Hematopoietic multipotent progenitor cell treated with erythropoietin and hydrocortisone succinate and interleukin-3 and kit ligand, for 6 days (in vitro differentiated cells): ENCODE measurements around the gene UXT.
A peak's percentile ranks its signal among the peaks of the same experiment; 100 is the strongest.

ENCODE experiments used
- DNase-seq: peaks from one replicate; pipeline ENCODE4 v3.0.0-alpha.2; 2015

Gene UXT

DNA sequence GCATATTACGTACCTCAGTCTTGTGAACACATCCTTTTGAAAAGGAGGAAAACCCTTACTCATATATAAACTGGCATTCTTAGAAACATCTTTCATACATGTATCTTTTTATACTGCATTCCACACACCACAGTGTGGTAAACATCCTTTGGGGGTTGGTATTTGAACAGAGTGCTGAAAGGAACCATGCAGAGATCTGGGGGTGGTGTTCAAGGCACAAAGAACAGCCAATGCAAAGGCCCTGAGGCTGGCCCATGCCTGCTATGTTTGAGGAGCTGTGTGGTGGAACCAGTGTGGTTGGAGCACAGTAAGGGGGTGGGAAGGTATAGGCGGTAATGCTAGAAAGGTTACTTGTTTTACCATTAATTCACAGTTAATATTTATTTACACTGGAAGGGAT, 10.6 kb downstream of the UXT start:
- no peak for DNase-seq

DNA sequence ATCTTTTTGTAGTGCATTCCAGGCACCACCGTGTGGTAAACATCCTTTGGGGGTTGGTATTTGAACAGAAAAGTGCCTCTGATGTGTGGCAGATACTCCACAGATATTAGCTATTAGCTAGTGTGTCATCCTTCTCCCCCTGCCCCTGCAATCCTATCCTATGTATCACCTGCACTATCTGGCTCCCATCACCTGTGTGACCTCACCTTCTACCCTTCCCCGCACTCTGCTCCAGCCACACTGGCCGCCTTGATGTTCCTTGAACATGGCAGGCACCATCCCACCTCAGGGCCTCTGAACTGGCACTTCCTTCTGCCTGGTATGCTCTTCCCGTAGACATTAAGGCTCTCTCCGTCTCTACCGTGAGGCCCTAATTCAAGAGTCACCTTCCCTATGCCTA, 12.3 kb downstream of the UXT start:
- no peak for DNase-seq

DNA sequence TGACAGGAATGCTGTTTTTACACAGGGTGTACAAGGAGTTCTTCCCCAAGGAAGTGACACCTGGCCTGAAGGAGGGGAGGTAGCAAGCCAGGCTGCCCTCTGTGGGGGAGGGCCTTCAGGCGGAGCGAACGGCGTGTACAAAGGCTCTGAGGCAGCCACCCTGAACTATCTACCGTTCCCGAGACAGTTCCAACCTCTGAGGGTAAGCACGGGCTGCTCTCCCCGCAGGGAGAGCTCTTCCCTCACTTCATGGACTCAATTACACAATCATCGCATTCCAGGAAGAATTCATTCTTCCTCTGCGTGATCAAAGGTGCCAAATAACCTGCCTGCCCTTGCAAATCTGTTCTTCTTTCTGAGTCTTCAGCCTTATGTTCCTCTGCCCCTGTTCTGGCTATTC, 13.4 kb downstream of the UXT start:
- no peak for DNase-seq

DNA sequence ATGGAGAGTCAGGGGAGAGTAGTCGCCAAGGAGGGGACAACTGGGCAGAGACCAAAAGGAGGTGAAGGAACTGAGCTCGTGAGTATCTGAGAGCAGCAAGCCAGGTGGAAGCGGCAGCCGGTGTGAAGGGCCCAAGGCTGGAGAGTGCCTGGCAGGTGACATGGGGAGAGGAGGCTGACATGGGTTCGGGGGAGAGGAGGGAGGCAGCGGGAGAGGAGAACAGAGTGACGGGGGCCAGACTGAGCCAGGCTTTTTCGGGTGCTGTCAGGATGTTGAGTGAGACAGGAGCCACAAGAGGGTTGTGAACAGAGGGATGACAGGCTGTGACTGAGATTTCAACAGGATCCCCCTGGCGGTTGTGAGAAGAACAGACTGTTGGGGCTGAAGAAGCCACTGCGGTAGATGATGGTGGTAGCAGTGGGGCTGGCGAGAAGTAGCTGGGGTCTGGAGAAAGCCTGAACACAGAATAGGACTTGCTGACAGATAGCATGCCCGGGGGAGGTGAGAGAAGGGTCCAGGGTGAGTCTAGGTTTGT, 14.4 kb downstream of the UXT start:
- DNase-seq: peak; percentile 27

DNA sequence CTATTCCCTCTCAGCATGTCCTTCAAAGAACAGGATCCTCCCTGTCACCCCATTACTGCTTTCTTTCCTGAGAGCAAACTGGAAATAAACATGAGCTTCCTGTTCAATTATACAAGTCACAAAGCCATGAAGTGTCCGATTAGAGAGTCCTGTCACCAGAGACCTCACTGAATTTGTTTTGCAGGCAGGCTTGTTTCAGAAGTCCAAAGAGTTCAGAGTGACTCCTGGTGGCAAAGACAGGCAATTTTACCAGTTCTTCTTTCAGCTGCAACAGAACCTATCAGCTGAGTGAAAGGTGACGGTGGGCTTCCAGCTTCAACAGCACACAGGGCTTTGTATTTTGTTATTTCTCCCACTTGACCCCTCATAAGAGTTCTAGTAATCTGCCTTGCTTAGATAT, 15.1 kb downstream of the UXT start:
- peak; percentile 63 for DNase-seq

DNA sequence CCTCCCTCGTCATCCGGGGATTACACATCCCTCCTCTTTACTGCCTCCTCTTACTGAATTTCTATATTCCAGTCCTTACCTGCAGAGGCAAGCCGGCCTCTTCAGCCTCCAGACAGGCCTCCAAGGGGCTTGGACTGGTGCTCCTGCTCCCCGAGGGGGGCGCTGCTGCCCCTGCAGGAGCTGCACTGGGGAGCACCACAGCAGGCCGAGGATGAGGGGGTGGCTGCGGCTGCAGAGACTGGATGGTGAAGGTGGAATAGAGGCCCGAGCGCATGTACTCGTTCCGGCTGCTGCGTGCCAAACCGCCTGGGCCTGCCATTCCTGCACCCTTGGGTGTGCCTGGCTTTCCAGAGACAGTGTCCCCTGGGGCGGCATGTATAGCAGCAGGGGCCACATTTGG, 20.2 kb downstream of the UXT start:
- DNase-seq: no peak

DNA sequence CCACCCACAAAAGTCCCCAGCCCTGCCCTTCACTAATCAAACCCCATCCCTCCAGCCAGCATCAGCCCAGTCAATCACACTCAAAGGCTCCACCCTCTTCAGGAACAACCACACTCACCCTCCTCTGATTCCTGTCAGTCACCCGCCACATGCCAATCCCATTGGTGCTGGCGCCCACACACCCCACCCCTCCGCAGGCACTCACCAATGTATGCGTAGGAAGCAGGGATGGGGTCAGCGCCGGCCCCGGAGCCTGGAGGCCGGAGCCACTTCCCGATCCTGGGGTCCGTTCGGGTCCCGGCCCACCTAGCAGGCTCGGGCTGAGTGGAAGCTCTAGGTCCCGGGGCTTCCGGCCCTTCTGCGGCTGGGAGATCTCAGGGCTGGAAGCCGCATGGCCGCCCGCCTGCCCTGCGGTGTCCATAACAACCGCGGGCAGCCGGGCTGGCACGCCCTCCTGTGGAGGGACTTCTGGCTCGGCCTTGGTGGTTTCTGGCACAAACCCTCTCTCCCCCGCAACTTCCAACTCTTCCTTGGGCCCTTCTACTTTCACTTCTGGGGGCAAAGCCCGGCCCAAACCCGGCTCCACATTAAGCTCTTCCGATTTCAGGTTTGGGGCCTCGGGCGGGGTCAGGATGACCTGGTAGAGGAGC, 21.3 kb downstream of the UXT start:
- peak; percentile 83 for DNase-seq

DNA sequence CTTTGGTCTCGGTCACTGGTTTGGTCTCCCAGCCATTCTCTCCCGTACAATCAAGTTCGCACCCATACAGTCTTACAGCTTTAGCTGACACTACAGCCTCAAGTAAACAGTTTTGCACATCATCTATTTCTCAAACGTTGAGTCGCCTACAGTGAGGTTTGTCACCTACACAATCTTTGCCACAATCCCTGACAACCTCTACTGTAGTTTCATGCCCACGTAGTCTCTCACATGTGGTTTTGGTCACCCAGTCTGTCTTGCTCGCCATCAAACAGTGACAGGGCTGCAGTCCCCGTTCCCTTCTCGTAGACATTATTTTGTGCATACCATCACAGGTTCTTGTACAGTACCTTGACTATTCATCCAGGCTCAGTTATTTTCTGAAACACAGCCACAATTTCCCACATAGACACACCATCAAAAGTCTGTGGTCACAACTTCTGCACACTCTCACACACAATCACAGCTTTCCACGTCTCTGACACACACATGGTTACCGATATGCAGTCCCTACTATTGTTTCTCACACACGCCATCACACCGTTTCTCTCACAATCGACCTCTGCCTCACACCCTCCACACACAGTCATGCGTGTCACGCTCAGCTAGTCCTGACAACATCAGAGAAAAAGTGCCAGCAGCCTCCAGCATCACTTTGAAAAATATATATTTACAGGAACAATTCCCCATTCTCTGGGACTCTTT, 24.0 kb downstream of the UXT start:
- DNase-seq: no peak

DNA sequence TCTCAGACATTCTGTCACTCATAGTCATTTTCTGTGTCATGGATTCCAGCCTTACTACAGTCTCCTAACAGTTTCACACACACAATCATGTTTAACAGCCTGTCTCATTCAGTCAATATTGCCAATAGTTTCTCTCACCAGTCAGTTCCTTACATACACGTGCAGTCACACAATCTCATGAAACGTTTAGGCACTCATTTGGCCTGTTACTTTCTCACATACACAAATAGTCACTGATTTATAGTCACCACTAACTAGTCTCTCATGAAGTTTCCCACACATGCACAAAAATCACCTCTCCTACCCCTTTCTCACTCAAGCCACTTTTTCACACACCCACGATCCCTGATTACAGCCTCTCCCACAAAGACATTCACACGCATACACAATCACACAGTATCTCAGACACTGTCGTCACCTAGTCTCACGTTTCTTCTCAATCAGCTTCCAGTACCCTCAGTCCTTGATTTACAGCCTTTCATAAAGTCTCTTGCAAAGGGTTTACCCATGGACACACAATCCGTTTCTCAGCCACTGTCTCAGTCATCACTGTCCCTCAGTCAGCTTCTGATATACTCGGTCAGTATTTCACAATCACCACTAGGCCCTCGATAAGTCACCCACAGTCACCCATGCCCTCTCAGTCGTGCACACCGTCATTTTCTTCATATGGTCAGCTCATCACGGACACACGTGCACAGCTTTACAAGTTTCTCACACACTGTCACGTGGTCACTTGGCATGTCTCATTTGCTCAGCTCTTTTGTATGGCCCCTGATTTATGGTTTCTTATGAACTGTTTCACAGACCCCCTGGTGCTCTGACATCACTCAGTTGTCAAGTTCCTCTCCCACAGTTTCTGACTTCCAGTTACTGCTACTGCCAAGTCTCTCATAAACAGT, 25.0 kb downstream of the UXT start:
- DNase-seq: no peak

DNA sequence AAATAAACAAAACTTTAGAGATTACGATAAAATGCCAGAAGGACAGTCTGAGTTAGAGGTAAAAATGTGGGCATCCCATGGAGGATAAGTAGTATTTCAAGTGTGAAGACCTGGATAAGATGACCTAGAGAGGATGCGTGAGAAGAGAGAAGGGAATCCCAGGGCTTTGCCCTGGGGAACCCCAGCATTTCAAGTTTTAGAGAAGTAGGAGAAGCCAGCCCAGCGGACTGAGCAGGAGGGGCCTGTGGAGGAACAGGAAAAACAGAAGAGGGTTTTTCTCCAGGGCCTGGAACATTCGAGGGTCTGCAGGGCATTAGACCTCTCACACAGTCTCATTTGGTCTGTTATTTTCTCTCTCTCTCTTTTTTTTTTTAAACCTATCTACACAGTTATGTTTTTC, 26.3 kb downstream of the UXT start:
- no peak for DNase-seq

DNA sequence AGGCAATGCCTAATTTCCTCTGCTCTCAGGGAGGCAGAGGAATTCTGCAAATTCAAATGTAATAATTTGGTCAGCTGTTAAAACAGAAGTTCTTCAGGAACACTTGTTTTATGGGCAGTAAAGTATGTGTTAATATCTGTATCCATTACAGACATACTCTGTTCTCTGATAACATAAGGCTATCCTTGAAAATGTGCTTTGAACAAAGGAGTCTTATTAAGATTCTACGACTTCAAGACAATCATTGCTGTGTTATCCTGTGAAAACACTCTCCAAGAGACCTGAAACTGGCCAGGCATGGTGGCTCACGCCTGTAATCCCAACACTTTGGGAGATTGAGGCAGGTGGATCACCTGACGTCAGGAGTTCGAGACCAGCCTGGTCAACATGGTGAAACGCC, 27.3 kb downstream of the UXT start:
- no peak for DNase-seq

DNA sequence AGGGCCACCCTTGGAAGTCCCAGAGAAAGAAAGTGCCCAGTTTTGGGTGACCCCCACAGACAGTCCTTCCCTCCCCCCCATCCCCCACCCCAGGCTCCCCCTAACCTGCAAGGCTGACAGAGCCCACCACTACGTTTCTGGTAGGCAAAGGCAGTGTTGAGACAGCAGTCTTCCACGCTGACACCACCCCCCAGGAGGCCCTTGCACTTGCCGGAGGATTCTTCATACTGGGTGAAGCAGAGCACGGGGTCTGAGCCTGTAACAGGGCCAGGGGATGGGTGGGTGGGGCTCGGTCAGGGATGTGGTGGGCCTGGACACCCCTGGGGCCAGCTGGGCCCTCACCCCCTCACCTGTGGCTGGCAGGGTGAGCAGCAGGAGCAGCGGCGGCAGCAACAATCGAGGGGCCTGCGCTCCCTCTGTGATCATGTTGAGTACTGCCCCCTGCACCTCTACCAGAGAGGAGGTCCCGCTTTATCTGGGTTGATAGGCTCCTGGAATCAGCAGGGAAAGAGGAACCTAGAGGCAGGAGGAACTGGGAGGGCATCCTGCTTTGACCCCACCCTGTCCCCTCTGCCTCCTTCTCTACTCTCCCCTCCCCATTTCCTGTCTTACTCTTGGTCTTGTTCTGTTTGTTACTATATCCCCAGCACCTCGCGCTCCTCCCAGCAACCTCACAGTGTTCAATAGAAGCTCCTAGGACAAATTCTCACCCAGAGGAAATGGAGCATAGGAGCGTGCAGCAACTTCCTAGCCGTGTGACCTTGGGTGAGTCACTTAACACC, 29.4 kb downstream of the UXT start, which contains the start of gene CFP:
Gene CFP, minus strand, starts transcription at position 512 of the 782 bp plus-strand sequence. Its CDS starts 86 bp downstream, at position 426.
- DNase-seq: peak; percentile 27

DNA sequence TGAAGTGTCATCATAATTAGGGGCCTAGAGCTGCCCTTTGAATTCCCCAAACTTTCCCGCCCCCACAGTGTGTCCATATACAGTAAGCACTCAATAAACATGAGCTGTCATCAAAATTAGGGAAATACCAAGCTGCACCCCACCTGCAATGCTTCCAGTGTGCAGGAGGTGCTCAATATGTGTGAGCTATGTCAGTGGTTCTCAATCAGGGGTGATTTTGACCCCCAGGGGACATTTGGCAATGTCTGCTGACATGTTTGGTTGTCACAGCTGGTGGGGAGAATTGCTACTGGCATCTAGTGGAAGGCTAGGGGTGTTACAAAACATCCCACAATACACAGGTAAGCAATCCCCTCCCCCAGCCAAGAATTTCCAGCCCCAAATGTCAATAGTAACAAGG, 30.0 kb downstream of the UXT start:
- DNase-seq: peak; percentile 18

DNA sequence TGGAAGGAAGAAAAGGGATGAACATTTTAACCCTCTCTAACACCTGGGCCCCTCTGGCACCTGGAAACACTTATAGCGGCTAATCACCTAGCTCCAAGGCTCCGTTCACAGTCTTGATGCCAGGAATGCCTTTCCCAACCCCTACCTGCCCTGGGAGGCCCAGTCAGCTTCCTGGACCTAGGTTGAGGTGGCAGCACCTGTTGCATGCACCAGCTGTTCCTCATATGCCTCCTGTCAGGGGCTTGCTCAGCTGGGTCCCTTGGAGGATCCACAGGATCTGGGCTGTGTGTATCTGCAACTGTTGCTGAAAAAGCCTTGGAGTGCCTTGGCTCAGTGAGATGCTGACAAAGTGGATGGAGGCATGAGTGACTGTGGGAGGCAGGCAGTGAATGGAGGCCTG, 33.6 kb downstream of the UXT start:
- DNase-seq: no peak

DNA sequence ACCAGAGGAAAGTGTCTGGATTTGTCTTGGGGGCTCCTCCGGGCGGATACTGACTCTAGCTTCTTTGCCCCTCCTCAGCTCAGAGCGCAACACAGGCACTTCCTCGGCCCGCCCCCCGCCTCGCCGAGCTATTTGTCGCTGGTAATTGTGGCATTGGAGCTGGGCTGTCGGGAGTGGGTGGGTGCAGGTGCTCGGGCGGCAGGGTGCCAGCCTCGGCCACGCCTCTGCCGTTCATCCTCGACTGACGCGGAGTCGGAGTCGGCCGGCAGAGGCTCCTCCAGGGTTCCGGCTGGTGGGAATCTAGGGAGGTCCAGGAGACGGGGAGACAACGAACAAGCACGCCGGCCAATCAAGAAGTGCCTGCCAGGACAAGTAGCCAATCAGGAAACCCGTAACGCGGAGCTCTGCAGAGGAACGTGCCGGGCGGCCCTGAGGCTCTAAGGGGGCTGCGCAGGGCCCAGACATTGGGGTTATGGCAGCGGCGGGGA, 35.4 kb downstream of the UXT start:
- peak; percentile 69 for DNase-seq

DNA sequence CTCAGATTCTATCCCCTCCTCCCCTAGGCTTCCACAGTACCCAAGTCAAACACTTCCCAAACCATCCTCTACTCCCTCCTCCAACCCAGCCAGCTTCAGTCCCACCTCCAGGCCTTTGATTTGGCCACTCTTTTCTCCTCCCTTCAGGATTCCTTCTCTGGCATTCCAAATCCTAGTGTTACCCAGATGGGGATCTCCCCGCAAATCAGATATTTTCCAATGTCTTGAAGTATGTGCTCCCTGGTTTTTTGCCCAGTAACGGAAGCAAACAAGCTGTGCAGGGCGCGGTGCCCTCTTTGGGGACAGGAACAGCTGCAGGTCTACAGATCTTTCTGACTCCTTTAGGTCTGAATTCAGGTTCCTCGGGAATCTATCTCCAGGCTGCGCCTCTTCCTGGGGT, 37.1 kb downstream of the UXT start:
- DNase-seq: no peak

DNA sequence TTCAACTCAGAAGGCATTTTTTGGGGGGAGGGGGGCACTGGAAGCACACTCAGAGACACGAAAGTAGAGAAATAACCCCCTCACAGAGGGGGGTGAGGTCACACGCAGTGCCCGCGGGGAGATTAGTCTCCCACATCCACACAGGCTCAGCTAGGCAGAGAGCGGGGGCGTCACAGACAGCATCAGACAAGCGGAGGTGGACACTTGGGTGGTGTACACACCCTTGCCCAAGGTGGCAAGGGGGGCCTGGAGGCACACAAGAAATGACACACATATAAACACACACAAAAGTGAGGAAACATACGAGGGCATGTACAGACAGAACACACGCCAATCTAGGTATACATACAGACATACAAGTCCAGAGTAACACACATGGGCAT, 38.7 kb downstream of the UXT start:
- no peak for DNase-seq

DNA sequence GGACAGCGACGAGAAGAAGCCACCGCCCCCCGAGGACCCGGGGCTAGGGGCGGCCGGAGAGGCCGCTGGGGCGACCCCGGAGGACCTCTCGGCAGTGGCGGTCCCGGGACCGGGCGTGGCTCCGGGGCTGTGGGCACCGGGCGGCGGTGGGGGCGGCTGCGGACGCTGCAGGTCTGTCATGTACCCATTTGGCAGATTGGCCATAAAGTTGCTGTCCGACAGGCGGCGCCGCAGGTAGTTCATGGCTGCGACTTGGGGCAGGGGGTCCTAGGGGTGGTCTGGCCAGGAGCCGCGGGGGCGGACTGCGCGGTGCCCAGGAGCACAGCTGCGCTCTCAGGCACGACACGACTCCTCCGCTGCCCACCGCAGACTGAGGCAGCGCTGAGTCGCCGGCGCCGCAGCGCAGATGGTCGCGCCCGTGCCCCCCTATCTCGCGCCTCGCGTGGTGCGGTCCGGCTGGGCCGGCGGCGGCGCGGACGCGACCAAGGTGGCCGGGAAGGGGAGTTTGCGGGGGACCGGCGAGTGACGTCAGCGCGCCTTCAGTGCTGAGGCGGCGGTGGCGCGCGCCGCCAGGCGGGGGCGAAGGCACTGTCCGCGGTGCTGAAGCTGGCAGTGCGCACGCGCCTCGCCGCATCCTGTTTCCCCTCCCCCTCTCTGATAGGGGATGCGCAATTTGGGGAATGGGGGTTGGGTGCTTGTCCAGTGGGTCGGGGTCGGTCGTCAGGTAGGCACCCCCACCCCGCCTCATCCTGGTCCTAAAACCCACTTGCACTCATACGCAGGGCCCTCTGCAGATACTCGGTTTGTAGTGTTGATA, 39.3 kb downstream of the UXT start, which contains the start of gene SYN1:
Gene SYN1, minus strand, starts transcription at position 372 of the 817 bp plus-strand sequence. Its CDS starts 129 bp downstream, at position 243.
- DNase-seq: peak; percentile 86

DNA sequence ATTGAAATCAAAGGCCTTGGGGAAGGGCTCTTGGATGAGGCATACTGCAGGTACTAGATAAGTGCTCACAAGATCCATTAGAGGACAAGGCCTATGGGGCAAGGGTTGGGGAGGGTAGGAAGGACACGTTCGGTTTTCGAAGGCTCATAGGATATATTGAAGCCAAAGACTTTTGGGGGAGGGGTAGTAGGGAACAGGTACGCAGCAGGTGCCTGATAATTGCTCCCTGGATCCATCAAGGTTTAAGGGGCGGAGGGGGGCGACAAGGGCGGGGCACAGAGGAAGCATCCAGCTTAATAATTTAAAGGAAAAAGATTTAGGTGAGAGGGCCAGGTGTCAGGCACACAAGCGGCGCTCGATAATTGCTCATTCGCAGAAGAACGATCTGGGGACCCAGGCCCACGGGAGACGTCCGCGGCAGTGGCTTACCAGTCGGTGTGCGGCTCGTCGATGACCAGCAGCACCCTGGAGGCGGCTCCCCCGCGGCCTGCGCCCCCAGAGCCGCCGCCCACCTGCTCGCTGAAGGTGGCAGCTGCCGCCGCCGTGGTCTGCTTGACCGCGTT, 40.0 kb downstream of the UXT start:
- no peak for DNase-seq

DNA sequence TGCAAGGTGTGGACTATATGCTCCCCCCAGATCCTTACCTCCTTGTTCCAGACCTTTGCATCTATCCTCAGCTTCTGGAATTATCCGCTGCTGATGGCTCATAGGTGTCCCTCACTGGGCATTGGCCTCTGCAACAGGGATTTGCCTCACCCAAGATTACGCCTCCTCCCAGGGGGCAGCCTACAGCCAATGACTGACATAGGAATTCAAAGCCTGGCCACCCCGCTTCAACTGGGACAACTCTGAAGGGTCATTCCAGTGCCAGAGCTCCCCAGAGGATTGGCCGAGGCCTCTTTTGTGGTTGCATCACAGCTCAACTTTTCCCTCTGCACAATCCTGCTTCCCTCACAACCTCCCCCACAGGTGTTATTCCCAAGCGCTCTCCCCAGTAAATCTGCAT, 44.4 kb downstream of the UXT start:
- no peak for DNase-seq

DNA sequence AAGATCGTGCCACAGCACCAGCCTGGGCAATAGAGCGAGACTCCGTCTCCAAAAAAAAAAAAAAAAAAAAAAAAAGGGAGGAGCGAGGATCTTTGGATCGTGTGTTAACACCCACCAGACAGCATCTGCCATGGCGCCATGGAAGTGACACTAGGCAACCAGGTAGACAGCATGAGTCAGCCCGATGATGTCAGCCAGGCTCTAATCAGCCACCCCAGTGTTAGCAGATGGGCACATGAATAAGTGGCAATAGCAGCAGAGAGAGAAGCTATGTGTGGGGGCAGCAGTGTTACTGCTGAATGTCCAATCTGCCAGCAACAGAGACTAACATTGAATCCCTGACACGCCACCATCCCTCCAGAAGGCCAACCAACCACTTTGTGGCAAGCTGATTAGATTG, 45.9 kb downstream of the UXT start:
- peak; percentile 25 for DNase-seq
